A673 (cell line): Measurements from ENCODE around the gene DMRT3. TPM values are rescaled to one million over a fixed set of nuclear protein-coding genes. Genes with fewer than 3 reads are reported as not detected.
A peak's percentile ranks its signal among the peaks of the same experiment; 100 is the strongest.
"Not testable (repeated sequence)": the region's sequence is repeated elsewhere in the genome, so short reads cannot be mapped to it uniquely, and the experiment has no call there.

ENCODE experiments used
- BruUV-seq: library from RNA; stranded (reverse); fragments of 400-500 nt; replicated peaks from 2 replicates; lab custom pipeline; 2021; lab: Mats Ljungman, UMichigan
- CTCF ChIA-PET: fragments of 300-600 bp; sonication (Branson Sonifier 250); formaldehyde crosslinking; loops from one replicate; lab custom pipeline; 2022; ENCODE audit warnings: antibody characterized with exemption; lab: Charles Lee
- POLR2A ChIA-PET: fragments of 300-600 bp; sonication (Branson Sonifier 250); formaldehyde crosslinking; loops from one replicate; lab custom pipeline; 2022; ENCODE audit warnings: antibody characterized with exemption; ENCODE audit not compliant: low non-redundant PET; lab: Charles Lee
- DNase-seq: peaks from one replicate; pipeline ENCODE4 v3.0.0-alpha.2; 2015; ENCODE audit warnings: low spot score
- H3K27ac ChIP-seq: fragments of 200-600 bp; sonication (generic); 2 replicates; pipeline ENCODE4 v1.5.1; 2016; ENCODE audit warnings: mixed run types, low read depth, mild to moderate bottlenecking, mixed read lengths, antibody characterized with exemption, low read length; ENCODE audit not compliant: poor library complexity, severe bottlenecking
- H3K27me3 ChIP-seq: fragments of 200-600 bp; sonication (generic); replicated peaks from 2 replicates; pipeline ENCODE4 v1.6.1; 2017; ENCODE audit warnings: mixed run types, low read depth, mild to moderate bottlenecking, mixed read lengths, antibody characterized with exemption, low read length; ENCODE audit not compliant: insufficient read depth, poor library complexity
- H3K36me3 ChIP-seq: fragments of 200-600 bp; sonication (generic); 2 replicates; pipeline ENCODE4 v1.6.1; 2016; ENCODE audit warnings: mixed run types, mild to moderate bottlenecking, mixed read lengths, antibody characterized with exemption, low read length; ENCODE audit not compliant: insufficient read depth, poor library complexity, severe bottlenecking
- H3K4me1 ChIP-seq: fragments of 200-600 bp; sonication (generic); 2 replicates; pipeline ENCODE4 v1.6.1; 2017; ENCODE audit warnings: mixed run types, mild to moderate bottlenecking, mixed read lengths, antibody characterized with exemption, low read length; ENCODE audit not compliant: insufficient read depth, poor library complexity, severe bottlenecking
- H3K4me3 ChIP-seq: fragments of 200-600 bp; sonication (generic); 2 replicates; pipeline ENCODE4 v1.5.1; 2016; ENCODE audit warnings: low read depth, mixed run types, mild to moderate bottlenecking, mixed read lengths, low read length; ENCODE audit not compliant: poor library complexity, severe bottlenecking
- H3K9me3 ChIP-seq: fragments of 200-600 bp; sonication (generic); 2 replicates; pipeline ENCODE4 v1.6.1; 2016; ENCODE audit warnings: mixed run types, low read depth, mild to moderate bottlenecking, mixed read lengths, antibody characterized with exemption, low read length; ENCODE audit not compliant: poor library complexity, severe bottlenecking
- EZH2 ChIP-seq: fragments of 200-600 bp; sonication (generic); IDR thresholded peaks from 2 replicates; pipeline ENCODE4 v1.6.1; 2017; ENCODE audit warnings: borderline replicate concordance, low read depth, mild to moderate bottlenecking, mixed read lengths, antibody characterized with exemption, low read length; ENCODE audit not compliant: poor library complexity, severe bottlenecking
- intact Hi-C: fragments of 100-400 bp; cut with micrococcal nuclease; formaldehyde crosslinking; loops from one replicate; pipeline ENCODE4 v1.10.0; 2022; ENCODE audit not compliant: unreplicated experiment
- total RNA-seq: library from RNA; stranded (reverse); gene quantifications from 2 replicates; pipeline ENCODE4 v1.2.3, GENCODE V29; 2021
- TF ChIP-seq, protein P1 (sequence below): fragments of 300-800, 200-600 bp; sonication (generic); conservative IDR thresholded peaks from 2 replicates; pipeline ENCODE4 v1.5.1; 2017; ENCODE audit warnings: low read depth, mild to moderate bottlenecking, antibody characterized with exemption, low read length, moderate library complexity, mixed read lengths

The DMRT3 gene
- total RNA-seq, 1 experiment from 2014 or later = not detected

DNA sequence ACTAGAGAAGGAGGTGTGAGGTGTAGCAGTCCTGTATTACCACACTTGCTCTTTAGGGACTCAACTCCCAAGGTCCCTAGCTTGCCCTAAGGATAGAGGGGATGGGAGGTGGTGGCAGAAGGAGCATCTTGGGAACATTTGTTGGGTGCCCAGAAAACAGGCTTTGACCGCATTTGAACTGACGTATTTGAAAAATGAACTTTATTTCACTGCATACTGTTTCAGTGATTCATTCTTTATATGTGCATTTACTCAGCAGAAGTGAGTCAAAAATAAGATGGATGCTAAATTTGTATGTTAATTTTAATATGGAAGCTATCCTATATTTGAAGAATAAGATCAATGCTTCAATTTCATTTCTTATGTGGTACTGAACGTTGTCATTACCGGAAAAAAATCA is 18.7 kb downstream of the DMRT3 start:
- intact Hi-C loops = no loop called here
- Histone ChIP-seq H3K4me3 (no peak overlapping the region), H3K9me3 (peaks cover 7% of the 10 kb centered on the region), H3K36me3 (no peaks in the 10 kb centered on the region), H3K27ac (no peak overlapping the region), H3K4me1 (no peaks in the 10 kb centered on the region), H3K27me3 (peaks cover 50% of the 10 kb centered on the region)
- POLR2A ChIA-PET = no interaction called here
- CTCF ChIA-PET = no interaction called here
- no peak for TF ChIP-seq EZH2
- TF ChIP-seq, protein P1, sequence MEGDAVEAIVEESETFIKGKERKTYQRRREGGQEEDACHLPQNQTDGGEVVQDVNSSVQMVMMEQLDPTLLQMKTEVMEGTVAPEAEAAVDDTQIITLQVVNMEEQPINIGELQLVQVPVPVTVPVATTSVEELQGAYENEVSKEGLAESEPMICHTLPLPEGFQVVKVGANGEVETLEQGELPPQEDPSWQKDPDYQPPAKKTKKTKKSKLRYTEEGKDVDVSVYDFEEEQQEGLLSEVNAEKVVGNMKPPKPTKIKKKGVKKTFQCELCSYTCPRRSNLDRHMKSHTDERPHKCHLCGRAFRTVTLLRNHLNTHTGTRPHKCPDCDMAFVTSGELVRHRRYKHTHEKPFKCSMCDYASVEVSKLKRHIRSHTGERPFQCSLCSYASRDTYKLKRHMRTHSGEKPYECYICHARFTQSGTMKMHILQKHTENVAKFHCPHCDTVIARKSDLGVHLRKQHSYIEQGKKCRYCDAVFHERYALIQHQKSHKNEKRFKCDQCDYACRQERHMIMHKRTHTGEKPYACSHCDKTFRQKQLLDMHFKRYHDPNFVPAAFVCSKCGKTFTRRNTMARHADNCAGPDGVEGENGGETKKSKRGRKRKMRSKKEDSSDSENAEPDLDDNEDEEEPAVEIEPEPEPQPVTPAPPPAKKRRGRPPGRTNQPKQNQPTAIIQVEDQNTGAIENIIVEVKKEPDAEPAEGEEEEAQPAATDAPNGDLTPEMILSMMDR = no peak
- no peak for DNase-seq
- BruUV-seq = no TSS peak

DNA sequence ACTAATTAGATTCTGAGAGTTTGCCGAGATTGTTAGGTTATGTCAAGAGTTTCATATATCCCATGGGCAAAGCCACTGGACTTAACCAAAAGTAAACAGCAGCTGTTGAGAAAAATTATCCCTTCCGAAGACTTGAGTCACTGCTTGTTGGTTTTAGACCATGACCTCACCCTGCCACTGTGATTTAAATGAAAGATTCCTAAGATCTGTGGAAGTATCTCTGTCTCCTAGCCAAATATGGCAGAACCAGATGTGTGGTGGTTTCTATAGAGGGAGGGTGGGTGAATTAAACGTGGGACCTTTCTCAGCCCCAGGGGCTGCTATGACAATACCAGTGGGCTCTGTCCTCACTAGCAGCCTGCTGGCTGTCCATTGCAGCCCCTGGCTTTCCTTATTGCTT is 19.3 kb downstream of the DMRT3 start:
- H3K27ac ChIP-seq = no peak overlapping the region
- TF ChIP-seq, protein P1 = no peak
- TF ChIP-seq EZH2 = no peak
- no TSS peak for BruUV-seq
- POLR2A ChIA-PET = no interaction called here
- H3K36me3 ChIP-seq = no peaks in the 10 kb centered on the region
- no peak overlapping the region for H3K4me3 ChIP-seq
- CTCF ChIA-PET = no interaction called here
- no peaks in the 10 kb centered on the region for H3K4me1 ChIP-seq
- peaks cover 46% of the 10 kb centered on the region for H3K27me3 ChIP-seq
- DNase-seq = no peak
- H3K9me3 ChIP-seq = peaks cover 7% of the 10 kb centered on the region
- intact Hi-C loops = no loop called here

DNA sequence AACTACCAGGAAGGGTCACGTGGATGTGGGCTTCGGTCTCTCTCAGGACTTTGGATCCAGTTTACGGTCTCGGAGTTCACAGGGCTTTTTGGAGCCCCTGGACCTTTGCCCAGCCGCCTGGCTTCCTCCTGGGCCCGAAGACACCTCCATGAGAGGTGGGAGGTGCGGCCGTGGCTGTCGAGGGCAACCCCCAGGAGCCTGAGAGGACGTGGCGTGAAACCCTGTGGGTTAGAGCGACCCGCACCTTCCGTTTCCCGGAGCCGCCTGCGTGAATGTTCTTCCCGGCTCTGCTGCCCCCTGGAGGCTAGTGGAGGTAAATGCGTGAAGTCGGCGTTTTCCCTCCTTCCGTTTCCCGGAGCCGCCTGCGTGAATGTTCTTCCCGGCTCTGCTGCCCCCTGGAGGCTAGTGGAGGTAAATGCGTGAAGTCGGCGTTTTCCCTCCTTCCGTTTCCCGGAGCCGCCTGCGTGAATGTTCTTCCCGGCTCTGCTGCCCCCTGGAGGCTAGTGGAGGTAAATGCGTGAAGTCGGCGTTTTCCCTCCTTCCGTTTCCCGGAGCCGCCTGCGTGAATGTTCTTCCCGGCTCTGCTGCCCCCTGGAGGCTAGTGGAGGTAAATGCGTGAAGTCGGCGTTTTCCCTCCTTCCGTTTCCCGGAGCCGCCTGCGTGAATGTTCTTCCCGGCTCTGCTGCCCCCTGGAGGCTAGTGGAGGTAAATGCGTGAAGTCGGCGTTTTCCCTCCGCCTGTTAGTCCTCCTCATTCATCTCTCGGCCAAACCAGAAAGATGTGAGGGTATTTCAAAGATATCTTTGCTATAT is 22.1 kb downstream of the DMRT3 start:
- H3K9me3 ChIP-seq, H3K4me3 ChIP-seq, intact Hi-C loops, CTCF ChIA-PET, POLR2A ChIA-PET, H3K27ac ChIP-seq, H3K36me3 ChIP-seq, H3K4me1 ChIP-seq, BruUV-seq, DNase-seq: not testable (repeated sequence)
- TF ChIP-seq, protein P1 = peak; percentile 53
- H3K27me3 ChIP-seq = peaks cover 24% of the 10 kb centered on the region
